ENCODE data around the gene WWC2. TPM values are rescaled to one million over a fixed set of nuclear protein-coding genes. Genes with fewer than 3 reads are reported as not detected.
A peak's percentile ranks its signal among the peaks of the same experiment; 100 is the strongest.

Gene WWC2
- total and polyA plus RNA-seq, 10 donors = 1.4 to 32.0 (median 19.3) TPM

DNA sequence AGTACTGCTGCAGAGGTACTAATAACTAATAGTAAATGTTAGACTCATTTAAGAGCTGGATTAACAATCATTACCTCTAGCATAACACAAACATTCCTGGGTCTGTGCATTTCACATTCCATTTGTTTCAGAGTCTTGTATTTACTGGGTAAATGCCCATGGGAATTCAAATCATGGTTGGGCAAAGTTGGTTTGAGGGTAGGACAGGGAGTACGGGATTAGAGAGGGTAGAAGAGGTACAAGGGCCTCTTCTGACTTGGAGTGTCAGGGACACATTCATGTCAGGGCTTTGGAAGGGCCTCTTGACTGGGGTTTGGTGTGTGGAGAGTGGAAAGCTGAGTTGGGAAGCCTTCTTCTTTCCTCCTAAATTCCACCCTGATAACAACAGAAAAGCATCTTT is 65.9 kb downstream of the WWC2 start:
- intact Hi-C loops (cut with DNase I; ENCODE audit: low total_unique reads) = no loop called here
- WGBS, 5 donors = 56 to 77% (median 57%) methylated on average over 1 of the region's 1 CpG
- Histone ChIP-seq H3K4me3 (no peak overlapping the region), H3K4me1 (peaks cover 0 to 17% (median 11%) of the 10 kb centered on the region in 6 donors), H3K9me3 (no peaks in the 10 kb centered on the region), H3K27ac (peak overlapping the region in 2 of 8 donors; percentile 9 to 41), H3K27me3 (replicated peaks in 1 of 7) (no peaks in the 10 kb centered on the region), H3K36me3 (no peaks in the 10 kb centered on the region)
- TF ChIP-seq POLR2A (IDR thresholded peaks at IDR 0.05) (no peak), POLR2AphosphoS5 (IDR thresholded peaks at IDR 0.05) (no peak)
- TF ChIP-seq, protein P1, sequence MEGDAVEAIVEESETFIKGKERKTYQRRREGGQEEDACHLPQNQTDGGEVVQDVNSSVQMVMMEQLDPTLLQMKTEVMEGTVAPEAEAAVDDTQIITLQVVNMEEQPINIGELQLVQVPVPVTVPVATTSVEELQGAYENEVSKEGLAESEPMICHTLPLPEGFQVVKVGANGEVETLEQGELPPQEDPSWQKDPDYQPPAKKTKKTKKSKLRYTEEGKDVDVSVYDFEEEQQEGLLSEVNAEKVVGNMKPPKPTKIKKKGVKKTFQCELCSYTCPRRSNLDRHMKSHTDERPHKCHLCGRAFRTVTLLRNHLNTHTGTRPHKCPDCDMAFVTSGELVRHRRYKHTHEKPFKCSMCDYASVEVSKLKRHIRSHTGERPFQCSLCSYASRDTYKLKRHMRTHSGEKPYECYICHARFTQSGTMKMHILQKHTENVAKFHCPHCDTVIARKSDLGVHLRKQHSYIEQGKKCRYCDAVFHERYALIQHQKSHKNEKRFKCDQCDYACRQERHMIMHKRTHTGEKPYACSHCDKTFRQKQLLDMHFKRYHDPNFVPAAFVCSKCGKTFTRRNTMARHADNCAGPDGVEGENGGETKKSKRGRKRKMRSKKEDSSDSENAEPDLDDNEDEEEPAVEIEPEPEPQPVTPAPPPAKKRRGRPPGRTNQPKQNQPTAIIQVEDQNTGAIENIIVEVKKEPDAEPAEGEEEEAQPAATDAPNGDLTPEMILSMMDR (IDR thresholded peaks at IDR 0.05 in 8 of 11, conservative IDR thresholded peaks at IDR 0.05 in 3 of 11) = no peak
- no peak for DNase-seq

DNA sequence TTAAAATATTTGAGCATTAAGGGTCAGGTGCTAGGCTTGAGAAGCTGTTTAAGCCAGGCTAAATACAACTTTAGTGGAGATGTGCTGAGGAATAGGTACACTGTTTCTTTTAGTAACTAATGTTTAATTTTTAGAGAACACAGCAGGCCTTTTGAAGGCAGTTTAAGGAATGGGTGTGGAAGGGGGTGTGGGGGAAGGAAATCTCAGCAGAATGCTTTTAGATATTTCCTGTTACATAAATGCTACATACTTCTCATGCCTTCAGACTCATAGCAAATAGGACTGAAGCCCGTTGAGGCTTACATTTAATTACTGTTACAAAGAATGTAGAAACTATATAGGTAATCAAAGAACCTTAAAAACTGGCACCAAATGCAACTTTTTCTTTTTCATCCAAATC is 66.3 kb downstream of the WWC2 start:
- TF ChIP-seq POLR2AphosphoS5 (IDR thresholded peaks at IDR 0.05) (no peak), POLR2A (IDR thresholded peaks at IDR 0.05) (no peak)
- TF ChIP-seq, protein P1 (IDR thresholded peaks at IDR 0.05 in 8 of 11, conservative IDR thresholded peaks at IDR 0.05 in 3 of 11) = no peak
- Histone ChIP-seq H3K4me1 (peaks cover 0 to 19% (median 11%) of the 10 kb centered on the region in 6 donors), H3K4me3 (no peak overlapping the region), H3K27me3 (replicated peaks in 1 of 7) (no peaks in the 10 kb centered on the region), H3K9me3 (no peaks in the 10 kb centered on the region), H3K27ac (peak overlapping the region in 2 of 8 donors; percentile 9 to 41), H3K36me3 (no peaks in the 10 kb centered on the region)
- no peak for DNase-seq
- 22 to 45% (median 26%) methylated on average over 1 of the region's 1 CpG for WGBS, 5 donors
- intact Hi-C loops (cut with DNase I; ENCODE audit: low total_unique reads) = no loop called here

DNA sequence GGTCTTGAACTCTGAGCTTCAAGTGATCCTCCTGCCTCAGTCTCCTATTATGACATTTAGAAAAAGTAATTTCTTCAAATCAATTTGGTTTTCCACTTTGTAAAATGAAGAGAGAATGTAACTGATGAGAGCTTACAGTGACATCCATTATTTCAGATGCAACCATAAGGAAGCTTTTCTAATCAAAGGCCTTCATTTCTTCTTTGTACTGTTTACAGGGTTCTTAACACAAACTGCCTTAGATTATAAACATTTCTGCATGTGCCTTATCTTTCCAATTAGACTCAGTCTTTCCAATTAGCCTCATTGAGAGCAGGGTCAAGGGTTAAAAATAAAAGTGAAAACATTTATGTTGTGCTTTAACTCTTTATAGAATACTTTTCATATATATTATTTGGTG is 71.8 kb downstream of the WWC2 start:
- H3K36me3 ChIP-seq = no peaks in the 10 kb centered on the region
- H3K4me1 ChIP-seq = peaks cover 0 to 8% (median 2%) of the 10 kb centered on the region in 6 donors
- no peak for TF ChIP-seq POLR2AphosphoS5 (IDR thresholded peaks at IDR 0.05)
- TF ChIP-seq, protein P1 (IDR thresholded peaks at IDR 0.05 in 8 of 11, conservative IDR thresholded peaks at IDR 0.05 in 3 of 11) = no peak
- TF ChIP-seq POLR2A (IDR thresholded peaks at IDR 0.05) = no peak
- H3K4me3 ChIP-seq = no peak overlapping the region
- DNase-seq = no peak
- no peaks in the 10 kb centered on the region for H3K27me3 ChIP-seq (replicated peaks in 1 of 7)
- H3K9me3 ChIP-seq = no peaks in the 10 kb centered on the region
- no peak overlapping the region for H3K27ac ChIP-seq
- intact Hi-C loops (cut with DNase I; ENCODE audit: low total_unique reads) = no loop called here

DNA sequence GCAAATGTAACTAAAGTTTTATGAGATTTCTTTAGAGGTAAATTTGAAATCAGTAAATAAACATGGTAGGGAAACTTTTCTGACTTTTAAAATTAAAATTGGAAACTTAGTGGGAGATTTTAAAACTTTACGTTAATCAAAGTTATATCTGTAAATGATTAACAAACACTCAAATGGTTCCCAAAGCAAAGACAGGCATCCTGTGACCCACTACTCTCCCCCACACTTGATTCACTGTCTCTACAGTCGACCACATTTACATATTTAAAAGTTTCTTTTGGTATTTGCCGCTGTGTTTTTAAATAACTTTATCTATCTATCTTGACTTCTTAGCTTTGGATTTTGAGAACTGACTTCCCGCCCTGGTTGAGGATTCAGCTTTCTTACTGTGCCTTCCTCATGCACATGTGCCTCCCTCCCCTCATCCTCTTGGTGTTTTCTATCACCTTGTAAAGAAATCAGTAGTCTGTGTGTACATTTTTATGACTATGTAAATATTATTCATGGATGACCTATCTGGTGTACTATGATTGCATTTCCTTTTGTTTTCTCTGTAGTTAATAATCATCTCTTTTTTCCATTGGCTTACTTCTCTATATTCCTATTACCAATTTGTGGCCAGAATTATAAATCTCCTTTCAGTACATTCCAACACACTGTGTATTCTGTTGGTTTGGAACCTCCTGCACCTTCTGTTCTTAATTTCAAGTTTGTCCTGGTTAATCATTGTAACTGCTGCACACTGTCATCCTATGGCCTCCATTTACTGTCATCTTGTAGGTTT is 72.6 kb downstream of the WWC2 start:
- TF ChIP-seq, protein P1 (IDR thresholded peaks at IDR 0.05 in 8 of 11, conservative IDR thresholded peaks at IDR 0.05 in 3 of 11) = no peak
- TF ChIP-seq POLR2AphosphoS5 (IDR thresholded peaks at IDR 0.05) = no peak
- no peak for TF ChIP-seq POLR2A (IDR thresholded peaks at IDR 0.05)
- WGBS, 5 donors = 65 to 80% (median 76%) methylated on average over 4 of the region's 4 CpGs
- DNase-seq = no peak
- no peak overlapping the region for H3K4me3 ChIP-seq
- H3K9me3 ChIP-seq = no peaks in the 10 kb centered on the region
- intact Hi-C loops (cut with DNase I; ENCODE audit: low total_unique reads) = no loop called here
- H3K36me3 ChIP-seq = no peaks in the 10 kb centered on the region
- peaks cover 0 to 6% (median 0%) of the 10 kb centered on the region in 6 donors for H3K4me1 ChIP-seq
- no peaks in the 10 kb centered on the region for H3K27me3 ChIP-seq (replicated peaks in 1 of 7)
- H3K27ac ChIP-seq = no peak overlapping the region
